GM23248 (cell line): ENCODE results near the gene CORO7. TPM values are rescaled to one million over a fixed set of nuclear protein-coding genes. Genes with fewer than 3 reads are reported as not detected.
"Not testable (repeated sequence)": the region's sequence is repeated elsewhere in the genome, so short reads cannot be mapped to it uniquely, and the experiment has no call there.

ENCODE experiments used
- DNase-seq: peaks from one replicate; pipeline ENCODE4 v3.0.0-alpha.2; 2015
- H2AFZ ChIP-seq: fragments of 200-600 bp; sonication (generic); 2 replicates; pipeline ENCODE4 v1.6.1; 2016; ENCODE audit warnings: antibody characterized with exemption
- H3F3A ChIP-seq: fragments of 200-600 bp; sonication (generic); 2 replicates; pipeline ENCODE4 v1.6.1; 2016; ENCODE audit warnings: mild to moderate bottlenecking, antibody characterized with exemption, mixed run types; ENCODE audit not compliant: insufficient read depth
- H3K27ac ChIP-seq: fragments of 200-600 bp; sonication (generic); 2 replicates; pipeline ENCODE4 v1.5.1; 2016; ENCODE audit warnings: mild to moderate bottlenecking
- H3K27me3 ChIP-seq: fragments of 200-600 bp; sonication (generic); replicated peaks from 2 replicates; pipeline ENCODE4 v1.6.1; 2016; ENCODE audit warnings: mild to moderate bottlenecking; ENCODE audit not compliant: insufficient read depth
- H3K36me3 ChIP-seq: fragments of 200-600 bp; sonication (generic); 2 replicates; pipeline ENCODE4 v1.6.1; 2016; ENCODE audit warnings: low read depth, mild to moderate bottlenecking
- H3K4me1 ChIP-seq: fragments of 200-600 bp; sonication (generic); 2 replicates; pipeline ENCODE4 v1.6.1; 2016; ENCODE audit warnings: mild to moderate bottlenecking; ENCODE audit not compliant: insufficient read depth
- H3K4me2 ChIP-seq: fragments of 200-600 bp; sonication (generic); one replicate; pipeline ENCODE4 v1.6.1; 2016; ENCODE audit warnings: mild to moderate bottlenecking; ENCODE audit not compliant: unreplicated experiment
- H3K4me3 ChIP-seq: fragments of 200-600 bp; sonication (generic); 2 replicates; pipeline ENCODE4 v1.5.1; 2016; ENCODE audit warnings: mild to moderate bottlenecking
- H3K79me2 ChIP-seq: fragments of 200-600 bp; sonication (generic); 2 replicates; pipeline ENCODE4 v1.6.1; 2016; ENCODE audit warnings: mild to moderate bottlenecking; ENCODE audit not compliant: insufficient read depth
- H3K9ac ChIP-seq: fragments of 200-600 bp; sonication (generic); 2 replicates; pipeline ENCODE4 v1.6.1; 2016; ENCODE audit warnings: mild to moderate bottlenecking
- H3K9me2 ChIP-seq: fragments of 200-600 bp; sonication (generic); 2 replicates; pipeline ENCODE4 v1.6.1; 2016; ENCODE audit warnings: mixed run types, mild to moderate bottlenecking, moderate library complexity; ENCODE audit not compliant: insufficient read depth
- H3K9me3 ChIP-seq: fragments of 200-600 bp; sonication (generic); one replicate; pipeline ENCODE4 v1.6.1; 2017; ENCODE audit warnings: low read depth
- H4K20me1 ChIP-seq: fragments of 200-600 bp; sonication (generic); 2 replicates; pipeline ENCODE4 v1.6.0; 2016; ENCODE audit not compliant: insufficient read depth
- EZH2 ChIP-seq: fragments of 200-600 bp; sonication (generic); IDR thresholded peaks from 2 replicates; pipeline ENCODE4 v1.6.1; 2018; ENCODE audit warnings: antibody characterized with exemption, mild to moderate bottlenecking; ENCODE audit not compliant: insufficient read depth, poor library complexity, severe bottlenecking
- EZH2phosphoT487 ChIP-seq: fragments of 200-600 bp; sonication (generic); IDR thresholded peaks from 2 replicates; pipeline ENCODE4 v1.6.1; 2018; ENCODE audit warnings: antibody characterized with exemption, moderate library complexity, mild to moderate bottlenecking, low read depth; ENCODE audit not compliant: insufficient read depth
- whole genome bisulfite sequencing, 2 experiments: methylation state at CpG; one replicate each; pipeline ENCODE4 v1.1.6; 2015 to 2017; ENCODE audit warnings: low lambda C conversion rate in 2 of 2, low coverage in 1 of 2; ENCODE audit errors: missing lambda C conversion rate in 2 of 2; 5-methylcytosine and 5-hydroxymethylcytosine counted together
- in situ Hi-C: fragments of 300-500 bp; cut with MboI; formaldehyde crosslinking; loops from 2 replicates; pipeline ENCODE4 v1.15.0; 2020
- polyA plus RNA-seq: library from polyadenylated mRNA; unstranded; fragments of >200 nt; fragmentation: Nextera tagmentation; extraction: Ambion mirVana; gene quantifications from 2 replicates; pipeline ENCODE4 v1.2.1, GENCODE V29; 2016
- total RNA-seq: library from RNA; depleted of rRNA; stranded (reverse); fragments of >200 nt; shearing (Covaris generic); gene quantifications from 2 replicates; pipeline ENCODE4 v1.2.3, GENCODE V29; 2014

Gene CORO7
- total and polyA plus RNA-seq, 2 experiments from 2014 or later = 7.3 to 13.2 TPM

GRCh38 chr16:4399001-4399730, 17.2 kb downstream of the CORO7 start:
- no peaks in the 10 kb centered on the region for H3K9me2 ChIP-seq
- H3K36me3 ChIP-seq = peaks cover 6% of the 10 kb centered on the region; the same call in 1 of the 2 replicates
- H2AFZ ChIP-seq = no peak overlapping the region
- no peak for DNase-seq
- no peaks in the 10 kb centered on the region for H3F3A ChIP-seq
- TF ChIP-seq EZH2phosphoT487 = no peak
- no peak for TF ChIP-seq EZH2
- H3K79me2 ChIP-seq = no peaks in the 10 kb centered on the region
- H3K27me3 ChIP-seq = no peaks in the 10 kb centered on the region
- WGBS, 2 experiments = 95 to 97% methylated on average over 9 of the region's 9 CpGs
- H3K9me3 ChIP-seq = no peaks in the 10 kb centered on the region
- no peak overlapping the region for H3K27ac ChIP-seq
- H3K9ac ChIP-seq = no peak overlapping the region
- no peak overlapping the region for H3K4me2 ChIP-seq
- H4K20me1 ChIP-seq = no peaks in the 10 kb centered on the region
- no peaks in the 10 kb centered on the region for H3K4me1 ChIP-seq
- no peak overlapping the region for H3K4me3 ChIP-seq
- in situ Hi-C loops = no loop called here

DNA sequence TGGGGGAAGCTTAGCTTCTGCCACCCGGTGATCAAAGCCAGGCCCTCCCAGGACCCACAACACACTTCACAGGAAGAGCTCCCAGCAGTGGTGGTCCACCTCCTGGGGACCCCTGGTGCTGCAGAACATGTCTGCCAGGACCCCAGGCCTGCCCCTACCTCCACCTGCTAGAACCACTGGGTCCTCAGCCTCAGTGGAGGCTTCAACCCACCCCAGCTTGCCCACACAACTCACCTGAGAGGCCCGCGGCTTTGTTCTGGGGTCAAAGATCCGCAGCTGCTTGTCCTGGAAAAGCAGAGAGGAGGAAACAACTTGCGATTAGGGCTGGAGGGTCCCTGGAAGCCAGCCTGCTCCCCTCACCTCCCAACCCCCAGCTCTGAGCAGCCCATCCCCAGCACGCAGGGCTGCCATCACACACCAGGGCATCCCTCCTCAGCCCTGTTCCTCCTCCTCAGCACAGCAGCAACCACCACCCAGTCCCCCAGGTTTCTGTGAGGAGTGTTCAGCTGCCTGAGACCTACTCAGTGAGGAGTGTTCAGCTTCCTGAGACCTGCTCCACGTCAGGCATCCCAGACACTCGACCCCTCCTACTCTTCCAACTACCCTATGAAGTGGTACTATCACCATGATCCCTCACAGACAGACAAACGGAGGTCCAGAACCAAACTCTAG, 21.2 kb downstream of the CORO7 start:
- in situ Hi-C loops = no loop called here
- H3F3A ChIP-seq = peaks cover 11% of the 10 kb centered on the region
- no peaks in the 10 kb centered on the region for H4K20me1 ChIP-seq
- H3K4me2 ChIP-seq = no peak overlapping the region
- H3K4me1 ChIP-seq = peaks cover 21% of the 10 kb centered on the region
- H3K9ac ChIP-seq = no peak overlapping the region
- TF ChIP-seq EZH2phosphoT487 (no peak), EZH2 (no peak)
- H3K27ac ChIP-seq = no peak overlapping the region
- no peaks in the 10 kb centered on the region for H3K9me2 ChIP-seq
- H3K79me2 ChIP-seq = no peaks in the 10 kb centered on the region
- no peaks in the 10 kb centered on the region for H3K9me3 ChIP-seq
- peaks cover 6% of the 10 kb centered on the region; the same call in 1 of the 2 replicates for H3K36me3 ChIP-seq
- no peaks in the 10 kb centered on the region for H3K27me3 ChIP-seq
- WGBS, 2 experiments = 71 to 77% methylated on average over 8 to 9 of the region's 9 CpGs
- DNase-seq = no peak
- H2AFZ ChIP-seq = no peak overlapping the region
- H3K4me3 ChIP-seq = no peak overlapping the region

GRCh38 chr16:4393850-4394249, 22.5 kb downstream of the CORO7 start:
- peak overlapping the region; percentile 79 for H3K27ac ChIP-seq
- 96 to 99% methylated on average over 15 of the region's 15 CpGs for WGBS, 2 experiments
- DNase-seq = not testable (repeated sequence)

GRCh38 chr16:4393240-4393600, 23.2 kb downstream of the CORO7 start:
- in situ Hi-C loops = no loop called here
- no peaks in the 10 kb centered on the region for H3K9me3 ChIP-seq
- H3K79me2 ChIP-seq = no peaks in the 10 kb centered on the region
- H3K27me3 ChIP-seq = no peaks in the 10 kb centered on the region
- H4K20me1 ChIP-seq = no peaks in the 10 kb centered on the region
- H3K9me2 ChIP-seq = no peaks in the 10 kb centered on the region
- H3K4me3 ChIP-seq = peak overlapping the region; percentile 18; the same call in 1 of the 2 replicates
- H3K4me2 ChIP-seq = peak overlapping the region; percentile 72
- H3K9ac ChIP-seq = peak overlapping the region; percentile 65
- H3K36me3 ChIP-seq = peaks cover 3% of the 10 kb centered on the region; the same call in 1 of the 2 replicates
- peaks cover 24% of the 10 kb centered on the region for H3K4me1 ChIP-seq
- DNase-seq = peak; percentile 82
- peaks cover 12% of the 10 kb centered on the region for H3F3A ChIP-seq
- H3K27ac ChIP-seq = peak overlapping the region; percentile 79
- TF ChIP-seq EZH2 = no peak
- TF ChIP-seq EZH2phosphoT487 = no peak
- 0 out of 2 replicates have a peak overlapping the region, but pooled peaks have one; percentile 47 for H2AFZ ChIP-seq
- WGBS, 2 experiments = 33 to 41% methylated on average over 6 of the region's 6 CpGs

More at GRCh38 chr16:4393850-4394249, 22.5 kb downstream of the CORO7 start:
- H3K9me3 ChIP-seq, H2AFZ ChIP-seq, H3K4me2 ChIP-seq, H4K20me1 ChIP-seq, H3K79me2 ChIP-seq, in situ Hi-C loops, H3K9me2 ChIP-seq, H3K4me3 ChIP-seq, H3K36me3 ChIP-seq, H3K9ac ChIP-seq, H3K27me3 ChIP-seq: not testable (repeated sequence)
- Histone ChIP-seq H3F3A (peaks cover 11% of the 10 kb centered on the region), H3K4me1 (peaks cover 21% of the 10 kb centered on the region)
